K562 (cell line): ENCODE results near the gene ZP1. TPM values are rescaled to one million over a fixed set of nuclear protein-coding genes. Genes with fewer than 3 reads are reported as not detected.
A peak's percentile ranks its signal among the peaks of the same experiment; 100 is the strongest.

ENCODE experiments used
- DIDO1 ChIP-seq: fragments of 450-650 bp; IDR thresholded peaks from 2 replicates; pipeline ENCODE4 v1.6.1; 2016; ENCODE audit warnings: low read depth, missing biosample characterization, missing genetic modification characterization
- E2F3 ChIP-seq: fragments of 250-450 bp; sonication (Bioruptor Pico); IDR thresholded peaks from 2 replicates; pipeline ENCODE4 v1.4.0; 2020; ENCODE audit warnings: mild to moderate bottlenecking
- ERF ChIP-seq: fragments of 450-650 bp; formaldehyde crosslinking; IDR thresholded peaks from 2 replicates; pipeline ENCODE4 v1.4.0; 2020; ENCODE audit warnings: mild to moderate bottlenecking, mixed read lengths
- HOXB6 ChIP-seq: fragments of 250-450 bp; sonication (Bioruptor Pico); IDR thresholded peaks from 2 replicates; pipeline ENCODE4 v1.5.1; 2022; ENCODE audit warnings: mild to moderate bottlenecking, borderline replicate concordance
- MBD1 ChIP-seq: fragments of 250-450 bp; sonication (Bioruptor Pico); IDR thresholded peaks from 2 replicates; pipeline ENCODE4 v1.8.0; 2022; ENCODE audit warnings: inconsistent platforms
- SIN3B ChIP-seq: fragments of 450-650 bp; IDR thresholded peaks from 2 replicates; pipeline ENCODE4 v1.6.1; 2017; ENCODE audit warnings: low read depth, mild to moderate bottlenecking, moderate library complexity
- ZNF24 ChIP-seq: fragments of 450-650 bp; IDR thresholded peaks from 2 replicates; pipeline ENCODE4 v1.6.1; 2016
- ZNF586 ChIP-seq: fragments of 450-650 bp; formaldehyde crosslinking; conservative IDR thresholded peaks from 2 replicates; pipeline ENCODE4 v1.4.0; 2020; ENCODE audit warnings: mild to moderate bottlenecking, moderate library complexity
- ZNF609 ChIP-seq: sonication (generic); formaldehyde crosslinking; IDR thresholded peaks from 2 replicates; pipeline ENCODE4 v1.8.1; 2023; ENCODE audit warnings: missing genetic modification reagents, mild to moderate bottlenecking, borderline replicate concordance
- ZNF696 ChIP-seq: fragments of 250-450 bp; sonication (Bioruptor Pico); conservative IDR thresholded peaks from 2 replicates; pipeline ENCODE4 v1.4.0; 2020; ENCODE audit warnings: mild to moderate bottlenecking, moderate library complexity
- polyA plus RNA-seq, 8 experiments: library from polyadenylated mRNA; depleted of rRNA in 4 of 8; stranded (reverse) in 5 of 8; unstranded in 3 of 8; fragments of >200 nt; fragmentation: Nextera tagmentation in 2 of 8; fragmentation: Illumina TruSeq in 1 of 8; extraction: Ambion mirVana in 2 of 8; extraction: Trizol in 1 of 8; gene quantifications; 2 replicates each; pipeline versions ENCODE4 v1.2.1 to v1.2.3, GENCODE V29; 2011 to 2014; ENCODE audit warnings: inconsistent platforms in 1 of 8, missing spikeins in 1 of 8
- total RNA-seq, 7 experiments: library from RNA; depleted of rRNA in 6 of 7; stranded (reverse); fragments of >200 nt in 6 of 7; fragmentation: Illumina TruSeq in 2 of 7; extraction: Trizol in 2 of 7; gene quantifications; 2 replicates each; pipeline versions ENCODE4 v1.2.1 to v1.2.3, GENCODE V29; 2011 to 2021; ENCODE audit warnings: low replicate concordance in 1 of 7
- TF ChIP-seq, protein P1 (sequence below): fragments of 200-800 bp; sonication (Bioruptor generic); IDR thresholded peaks from 2 replicates; pipeline ENCODE4 v1.6.1; 2017; ENCODE audit warnings: missing genetic modification characterization, missing compliant biosample characterization
- TF ChIP-seq, protein P2 (sequence below): fragments of 250-450 bp; sonication (Bioruptor Pico); IDR thresholded peaks from 2 replicates; pipeline ENCODE4 v1.5.0; 2021; ENCODE audit warnings: mild to moderate bottlenecking, borderline replicate concordance
- TF ChIP-seq, protein P3 (sequence below), 2 experiments: fragments of 250-450 bp in 1 of 2; fragments of 450-650 bp in 1 of 2; sonication (Bioruptor Pico) in 1 of 2; IDR thresholded peaks; 2 replicates each; pipeline versions ENCODE4 v1.6.1 to v1.8.0; 2016 to 2021; ENCODE audit warnings: mild to moderate bottlenecking in 2 of 2, moderate library complexity in 2 of 2, missing compliant biosample characterization in 1 of 2, missing genetic modification characterization in 1 of 2

ZP1 gene
- total and polyA plus RNA-seq, 9 of the 15 experiments (the other 6 are each of a cell fraction or from before 2014, with no cell fraction given): 0.11 to 0.15 TPM; not detected in 7

DNA sequence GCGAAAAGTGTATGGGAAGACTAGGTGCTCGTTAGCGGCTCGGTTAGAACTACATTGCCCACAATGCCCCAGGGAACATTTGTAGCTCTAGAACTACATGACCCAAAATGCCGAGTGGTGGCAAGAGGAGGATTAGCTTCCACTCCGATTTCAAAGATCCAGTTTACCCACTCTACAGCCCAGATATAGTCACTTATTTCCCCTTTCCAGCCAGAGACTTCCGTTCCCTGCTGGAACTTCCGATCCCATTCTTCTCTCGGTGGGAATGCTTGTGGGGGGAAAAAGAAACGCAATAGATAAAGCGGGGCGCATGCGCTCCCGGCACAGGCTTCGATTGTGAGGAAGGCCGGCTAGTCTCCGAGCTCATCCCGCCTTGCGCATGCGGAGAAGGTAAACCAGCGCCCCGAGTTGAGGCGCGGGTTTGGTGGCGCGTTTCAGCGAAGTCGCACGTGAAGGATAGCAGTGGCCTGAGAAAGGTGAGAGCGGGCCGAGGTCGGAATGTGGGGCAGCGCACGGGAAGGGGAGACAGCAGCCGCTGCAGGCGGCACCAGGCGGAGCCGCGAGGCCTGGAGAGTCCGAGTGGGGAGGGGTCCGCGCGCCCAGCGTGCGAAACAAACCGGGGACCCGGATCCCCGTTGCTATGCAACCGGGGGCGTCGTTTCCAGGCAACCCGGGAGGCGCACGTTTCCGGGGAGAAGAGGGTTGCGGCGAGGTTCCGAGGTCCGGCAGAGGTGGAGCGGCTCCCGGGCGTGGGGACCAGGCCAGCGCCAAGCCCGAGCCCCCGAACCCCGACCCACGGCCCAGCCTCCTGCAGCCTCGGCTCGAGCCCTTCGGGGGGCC, 46.7 kb downstream of the ZP1 start, which contains the start of gene TMEM109 (continued):
- TF ChIP-seq ZNF609 (CRISPR knock-in tag) (peak; percentile 65), E2F3 (CRISPR knock-in tag) (peak; percentile 75; the same call in 1 of the 2 replicates), MBD1 (CRISPR knock-in tag) (no peak), ZNF696 (CRISPR knock-in tag) (no peak), HOXB6 (CRISPR knock-in tag) (no peak), DIDO1 (tag) (peak; percentile 90), ZNF24 (no peak), ERF (no peak), SIN3B (no peak), ZNF586 (CRISPR knock-in tag) (no peak)
- TF ChIP-seq, protein P1, sequence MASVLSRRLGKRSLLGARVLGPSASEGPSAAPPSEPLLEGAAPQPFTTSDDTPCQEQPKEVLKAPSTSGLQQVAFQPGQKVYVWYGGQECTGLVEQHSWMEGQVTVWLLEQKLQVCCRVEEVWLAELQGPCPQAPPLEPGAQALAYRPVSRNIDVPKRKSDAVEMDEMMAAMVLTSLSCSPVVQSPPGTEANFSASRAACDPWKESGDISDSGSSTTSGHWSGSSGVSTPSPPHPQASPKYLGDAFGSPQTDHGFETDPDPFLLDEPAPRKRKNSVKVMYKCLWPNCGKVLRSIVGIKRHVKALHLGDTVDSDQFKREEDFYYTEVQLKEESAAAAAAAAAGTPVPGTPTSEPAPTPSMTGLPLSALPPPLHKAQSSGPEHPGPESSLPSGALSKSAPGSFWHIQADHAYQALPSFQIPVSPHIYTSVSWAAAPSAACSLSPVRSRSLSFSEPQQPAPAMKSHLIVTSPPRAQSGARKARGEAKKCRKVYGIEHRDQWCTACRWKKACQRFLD (CRISPR knock-in tag): peak; percentile 90
- TF ChIP-seq, protein P2, sequence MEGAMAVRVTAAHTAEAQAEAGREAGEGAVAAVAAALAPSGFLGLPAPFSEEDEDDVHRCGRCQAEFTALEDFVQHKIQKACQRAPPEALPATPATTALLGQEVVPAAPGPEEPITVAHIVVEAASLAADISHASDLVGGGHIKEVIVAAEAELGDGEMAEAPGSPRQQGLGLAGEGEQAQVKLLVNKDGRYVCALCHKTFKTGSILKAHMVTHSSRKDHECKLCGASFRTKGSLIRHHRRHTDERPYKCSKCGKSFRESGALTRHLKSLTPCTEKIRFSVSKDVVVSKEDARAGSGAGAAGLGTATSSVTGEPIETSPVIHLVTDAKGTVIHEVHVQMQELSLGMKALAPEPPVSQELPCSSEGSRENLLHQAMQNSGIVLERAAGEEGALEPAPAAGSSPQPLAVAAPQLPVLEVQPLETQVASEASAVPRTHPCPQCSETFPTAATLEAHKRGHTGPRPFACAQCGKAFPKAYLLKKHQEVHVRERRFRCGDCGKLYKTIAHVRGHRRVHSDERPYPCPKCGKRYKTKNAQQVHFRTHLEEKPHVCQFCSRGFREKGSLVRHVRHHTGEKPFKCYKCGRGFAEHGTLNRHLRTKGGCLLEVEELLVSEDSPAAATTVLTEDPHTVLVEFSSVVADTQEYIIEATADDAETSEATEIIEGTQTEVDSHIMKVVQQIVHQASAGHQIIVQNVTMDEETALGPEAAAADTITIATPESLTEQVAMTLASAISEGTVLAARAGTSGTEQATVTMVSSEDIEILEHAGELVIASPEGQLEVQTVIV (CRISPR knock-in tag): no peak
- TF ChIP-seq, protein P3, sequence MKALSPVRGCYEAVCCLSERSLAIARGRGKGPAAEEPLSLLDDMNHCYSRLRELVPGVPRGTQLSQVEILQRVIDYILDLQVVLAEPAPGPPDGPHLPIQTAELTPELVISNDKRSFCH (CRISPR knock-in tag; IDR thresholded peaks at IDR 0.05): no peak
- TF ChIP-seq, protein P3 (tag; IDR thresholded peaks at IDR 0.05): 0 out of 2 replicates have a peak, but pooled peaks have one; percentile 12
